Omental fat pad (tissue), 4 donors: ENCODE data around the gene PACSIN2. TPM values are rescaled to one million over a fixed set of nuclear protein-coding genes. Genes with fewer than 3 reads are reported as not detected.

ENCODE experiments used
- ATAC-seq: fragments of 150-250 bp; one replicate; pipeline ENCODE4 v1.9.1; 2016; ENCODE audit warnings: mild to moderate bottlenecking, moderate library complexity; ENCODE audit not compliant: low FRiP score
- DNase-seq: peaks from one replicate; pipeline ENCODE4 v3.0.0-alpha.2; 2019; ENCODE audit warnings: low spot score
- total RNA-seq, 4 donors: library from RNA; depleted of rRNA; stranded (reverse); fragments of >200 nt; gene quantifications; one replicate each; pipeline ENCODE4 v1.1.0, GENCODE V29; 2016
- TF ChIP-seq, protein P1 (sequence below), 3 donors: fragments of 450-650 bp; IDR thresholded peaks; one replicate each; pipeline ENCODE4 v1.5.1; 2016 to 2017; ENCODE audit warnings: antibody characterized with exemption in 3 of 3, mild to moderate bottlenecking in 3 of 3, moderate library complexity in 2 of 3

PACSIN2 gene
- total RNA-seq, 4 donors from 2014 or later, result 39.0 to 111 (median 51.3) TPM

GRCh38 chr22:42836026-42836425 is 178.9 kb downstream of the PACSIN2 start:
- DNase-seq (no peak), ATAC-seq (no peak)
- TF ChIP-seq, protein P1, sequence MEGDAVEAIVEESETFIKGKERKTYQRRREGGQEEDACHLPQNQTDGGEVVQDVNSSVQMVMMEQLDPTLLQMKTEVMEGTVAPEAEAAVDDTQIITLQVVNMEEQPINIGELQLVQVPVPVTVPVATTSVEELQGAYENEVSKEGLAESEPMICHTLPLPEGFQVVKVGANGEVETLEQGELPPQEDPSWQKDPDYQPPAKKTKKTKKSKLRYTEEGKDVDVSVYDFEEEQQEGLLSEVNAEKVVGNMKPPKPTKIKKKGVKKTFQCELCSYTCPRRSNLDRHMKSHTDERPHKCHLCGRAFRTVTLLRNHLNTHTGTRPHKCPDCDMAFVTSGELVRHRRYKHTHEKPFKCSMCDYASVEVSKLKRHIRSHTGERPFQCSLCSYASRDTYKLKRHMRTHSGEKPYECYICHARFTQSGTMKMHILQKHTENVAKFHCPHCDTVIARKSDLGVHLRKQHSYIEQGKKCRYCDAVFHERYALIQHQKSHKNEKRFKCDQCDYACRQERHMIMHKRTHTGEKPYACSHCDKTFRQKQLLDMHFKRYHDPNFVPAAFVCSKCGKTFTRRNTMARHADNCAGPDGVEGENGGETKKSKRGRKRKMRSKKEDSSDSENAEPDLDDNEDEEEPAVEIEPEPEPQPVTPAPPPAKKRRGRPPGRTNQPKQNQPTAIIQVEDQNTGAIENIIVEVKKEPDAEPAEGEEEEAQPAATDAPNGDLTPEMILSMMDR (IDR thresholded peaks at IDR 0.05), result no peak

- ATAC-seq (no peak), DNase-seq (no peak)
- TF ChIP-seq, protein P1 (IDR thresholded peaks at IDR 0.05), result no peak
Measured at GRCh38 chr22:42834177-42834949, 180.6 kb downstream of the PACSIN2 start.

- ATAC-seq (no peak), DNase-seq (no peak)
- TF ChIP-seq, protein P1 (IDR thresholded peaks at IDR 0.05), result no peak
Measured at GRCh38 chr22:42833104-42833503, 181.8 kb downstream of the PACSIN2 start.

- ATAC-seq (no peak), DNase-seq (no peak)
- TF ChIP-seq, protein P1 (IDR thresholded peaks at IDR 0.05), result no peak
Measured at GRCh38 chr22:42831712-42832111, 183.2 kb downstream of the PACSIN2 start.

- DNase-seq, result no peak
- no peak for ATAC-seq
- TF ChIP-seq, protein P1 (IDR thresholded peaks at IDR 0.05), result no peak
Measured at GRCh38 chr22:42830161-42830560, 184.8 kb downstream of the PACSIN2 start.

DNA sequence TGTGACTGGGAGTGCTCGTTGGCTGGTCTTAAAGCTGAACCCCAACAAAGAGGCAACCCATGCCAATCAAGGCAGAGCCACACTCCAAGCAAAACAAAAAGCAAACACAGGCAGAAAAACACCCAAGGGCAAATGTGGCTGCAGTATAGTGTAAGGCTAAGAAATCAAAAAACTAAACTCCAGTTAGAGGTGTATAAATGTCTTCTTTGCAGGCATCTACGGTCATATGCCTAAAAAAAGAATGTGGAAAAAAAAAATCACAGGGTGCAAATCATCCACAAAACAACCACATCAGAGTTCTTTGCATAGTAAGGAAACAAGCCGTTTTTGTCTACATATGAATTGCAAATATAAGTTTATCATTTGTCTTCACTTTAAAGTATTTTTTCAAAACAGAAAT is 185.6 kb downstream of the PACSIN2 start:
- ATAC-seq (no peak), DNase-seq (no peak)
- TF ChIP-seq, protein P1 (IDR thresholded peaks at IDR 0.05), result no peak

GRCh38 chr22:42825796-42826195 is 189.2 kb downstream of the PACSIN2 start:
- ATAC-seq (no peak), DNase-seq (no peak)
- TF ChIP-seq, protein P1 (IDR thresholded peaks at IDR 0.05), result no peak
